G401 (cell line): ENCODE results near the gene IGHMBP2. TPM values are rescaled to one million over a fixed set of nuclear protein-coding genes. Genes with fewer than 3 reads are reported as not detected.
"Not testable (repeated sequence)": the region's sequence is repeated elsewhere in the genome, so short reads cannot be mapped to it uniquely, and the experiment has no call there.

Experiments
- DNase-seq: peaks from one replicate; pipeline ENCODE4 v3.0.0-alpha.2; 2015; ENCODE audit warnings: low spot score
- in situ Hi-C: cut with HindIII; loops from 2 replicates; pipeline ENCODE4 v1.10.0; 2016; ENCODE audit warnings: low sequenced_read_pairs, mixed read lengths
- total RNA-seq: library from RNA; depleted of rRNA; stranded (reverse); fragments of >200 nt; shearing (Covaris generic); gene quantifications from 2 replicates; pipeline ENCODE4 v1.2.3, GENCODE V29; 2014; rRNA removed

IGHMBP2 gene
- total RNA-seq, result 19.1 and 21.3 TPM in 2 replicates

GRCh38 chr11:68903288-68904247 lies at the start of gene IGHMBP2, which contains the start of gene MRPL21:
Gene IGHMBP2, plus strand, starts transcription at chr11:68903891. Its CDS starts 62 bp downstream, at chr11:68903953.
Gene MRPL21, minus strand, starts transcription at chr11:68903832. Its CDS starts 22 bp downstream, at chr11:68903810.
- DNase-seq, result peak; percentile 85
- in situ Hi-C loops, result no loop called here

- no peak for DNase-seq
Observed at GRCh38 chr11:68854273-68854958, 49.3 kb upstream of the IGHMBP2 start.

DNA sequence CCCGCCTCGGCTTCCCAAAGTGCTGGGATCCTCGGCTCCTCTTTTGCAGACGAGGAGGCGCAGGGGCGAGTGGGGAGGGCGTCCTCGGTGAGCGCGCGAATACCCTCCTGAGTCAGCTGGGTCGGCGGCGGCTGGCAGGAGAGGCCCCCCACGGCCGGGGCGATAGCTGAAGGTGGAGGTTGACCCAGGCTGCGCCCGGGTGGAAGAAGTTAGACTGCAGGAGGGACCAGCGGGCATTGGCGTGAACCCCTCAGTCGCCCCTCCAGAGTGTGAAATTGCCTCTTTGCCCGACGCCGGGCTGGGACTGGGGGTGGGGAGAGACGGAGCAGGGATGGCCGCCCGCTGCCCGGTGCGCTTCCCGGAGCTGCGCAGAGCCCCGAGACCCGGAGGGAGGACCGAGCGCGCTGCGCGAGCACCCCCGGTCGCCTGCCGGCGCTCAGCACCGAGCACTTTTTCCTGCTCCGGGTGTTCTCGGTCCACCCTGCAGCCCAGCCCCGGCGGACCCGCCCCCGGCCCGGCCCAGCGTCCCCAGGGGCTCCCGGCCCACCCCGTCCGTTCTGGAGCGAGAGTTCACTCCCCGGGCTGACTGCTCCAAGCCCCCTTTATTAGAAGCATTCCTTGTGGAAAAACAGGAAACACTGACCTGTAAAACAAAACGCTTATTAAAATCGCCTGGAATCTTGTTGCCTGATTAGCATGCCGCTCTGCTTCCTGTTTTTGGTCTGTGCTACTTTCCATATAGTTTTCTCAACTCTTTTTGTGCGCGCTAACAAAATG lies 48.3 kb upstream of the IGHMBP2 start:
- no peak for DNase-seq
- in situ Hi-C loops, result no loop called here

More at GRCh38 chr11:68854273-68854958, 49.3 kb upstream of the IGHMBP2 start:
- in situ Hi-C loops, result loop anchor here (5.0 kb wide), 1 partner anchor 62 kb away; no protein-coding TSS in a partner anchor

DNA sequence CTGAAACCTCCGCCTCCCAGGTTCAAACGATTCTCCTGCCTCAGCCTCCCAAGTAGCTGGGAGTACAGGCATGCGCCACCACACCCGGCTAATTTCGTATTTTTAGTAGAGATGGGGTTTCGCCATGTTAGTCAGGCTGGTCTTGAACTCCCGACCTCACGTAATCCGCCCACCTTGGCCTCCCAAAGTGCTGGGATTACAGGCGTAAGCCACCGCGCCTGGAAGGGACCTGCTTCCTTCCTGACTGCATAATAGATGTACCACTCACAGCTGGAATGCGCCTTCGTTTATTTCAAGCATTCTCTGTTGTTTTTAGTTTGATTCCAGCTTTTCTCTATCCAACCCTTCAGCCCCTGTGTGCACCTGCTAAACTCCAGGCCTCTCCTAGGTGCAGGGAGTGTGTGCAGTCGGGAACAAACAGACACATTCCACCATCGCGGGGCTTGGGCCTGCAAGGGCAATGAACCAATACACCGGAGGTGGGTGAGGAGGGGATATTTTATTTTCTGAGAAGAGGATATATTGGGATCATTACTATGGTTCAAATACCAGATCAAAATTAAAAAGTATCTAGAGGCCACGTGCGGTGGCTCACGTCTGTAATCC lies 47.2 kb upstream of the IGHMBP2 start:
- in situ Hi-C loops, DNase-seq: not testable (repeated sequence)

DNA sequence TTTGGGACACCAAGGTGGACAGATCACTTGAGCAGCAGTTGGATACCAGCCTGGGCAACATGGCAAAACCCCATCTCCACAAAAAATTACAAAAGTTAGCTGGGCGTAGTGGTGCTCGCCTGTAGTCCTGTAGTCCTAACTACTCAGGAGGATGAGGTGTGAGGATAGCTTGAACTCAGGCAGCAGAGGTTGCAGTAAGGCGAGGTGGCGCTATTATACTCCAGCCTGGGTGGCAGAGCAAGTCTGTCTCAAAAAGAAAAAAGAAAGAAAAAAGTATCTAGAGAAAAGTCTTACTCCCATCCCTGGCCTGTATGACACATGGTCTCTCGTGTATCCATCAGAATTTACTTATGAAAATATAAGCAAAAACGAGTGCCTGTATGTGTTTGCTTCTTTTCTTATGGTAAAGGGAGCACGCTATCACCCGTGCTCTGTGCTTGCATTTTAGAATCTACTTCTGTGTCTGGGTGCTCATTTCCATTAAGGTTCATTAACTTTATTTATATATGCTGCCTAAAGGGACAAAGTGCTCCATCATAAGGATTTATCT lies 46.6 kb upstream of the IGHMBP2 start:
- DNase-seq, result no peak
- in situ Hi-C loops, result no loop called here

- in situ Hi-C loops, result no loop called here
- no peak for DNase-seq
Observed at GRCh38 chr11:68859123-68859522, 44.6 kb upstream of the IGHMBP2 start.

- in situ Hi-C loops, result no loop called here
Observed at GRCh38 chr11:68862421-68862820, 41.3 kb upstream of the IGHMBP2 start.

DNA sequence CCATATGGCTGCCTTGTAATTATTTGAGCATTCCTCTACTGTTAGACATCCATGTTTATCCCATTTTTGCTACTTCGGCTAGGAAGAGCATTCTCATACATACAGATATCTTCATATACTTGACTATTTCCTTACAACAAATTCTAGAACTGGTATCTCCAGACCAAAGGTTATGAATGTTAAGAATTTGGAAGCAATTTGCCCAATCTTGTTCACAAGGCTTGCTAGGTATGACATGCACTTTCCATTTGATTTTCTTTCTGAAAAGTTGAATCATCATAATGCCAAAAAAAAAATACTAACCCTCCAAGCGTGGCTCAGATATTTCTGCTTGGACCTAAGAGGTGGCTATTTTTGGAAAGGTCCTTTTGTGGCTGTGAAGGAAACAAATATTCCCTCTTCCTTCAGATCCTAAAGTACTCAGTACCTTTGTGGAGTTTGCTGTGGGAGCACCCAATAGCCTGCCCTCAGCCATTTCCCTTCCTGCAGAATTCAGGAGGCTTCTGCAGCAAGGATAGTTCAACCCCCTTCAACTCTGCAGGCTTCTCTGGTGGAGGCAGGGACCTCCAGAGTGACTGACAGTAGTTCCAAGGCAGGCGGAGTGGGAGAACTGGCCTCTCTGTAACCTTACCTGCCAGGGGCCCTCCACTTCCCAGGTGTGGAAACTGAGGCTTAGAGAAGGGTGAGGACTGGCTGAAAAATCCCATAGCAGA lies 40.0 kb upstream of the IGHMBP2 start:
- in situ Hi-C loops, result no loop called here
- no peak for DNase-seq

More at GRCh38 chr11:68862421-68862820, 41.3 kb upstream of the IGHMBP2 start:
- no peak for DNase-seq

GRCh38 chr11:68865241-68865640 lies 38.5 kb upstream of the IGHMBP2 start:
- in situ Hi-C loops, result no loop called here
- DNase-seq, result no peak

- DNase-seq, result no peak
- in situ Hi-C loops, result no loop called here
Observed at GRCh38 chr11:68867066-68867465, 36.6 kb upstream of the IGHMBP2 start.

- in situ Hi-C loops, result no loop called here
- DNase-seq, result no peak
Observed at GRCh38 chr11:68868221-68868835, 35.4 kb upstream of the IGHMBP2 start.

- no peak for DNase-seq
- in situ Hi-C loops, result no loop called here
Observed at GRCh38 chr11:68870470-68870869, 33.2 kb upstream of the IGHMBP2 start.

DNA sequence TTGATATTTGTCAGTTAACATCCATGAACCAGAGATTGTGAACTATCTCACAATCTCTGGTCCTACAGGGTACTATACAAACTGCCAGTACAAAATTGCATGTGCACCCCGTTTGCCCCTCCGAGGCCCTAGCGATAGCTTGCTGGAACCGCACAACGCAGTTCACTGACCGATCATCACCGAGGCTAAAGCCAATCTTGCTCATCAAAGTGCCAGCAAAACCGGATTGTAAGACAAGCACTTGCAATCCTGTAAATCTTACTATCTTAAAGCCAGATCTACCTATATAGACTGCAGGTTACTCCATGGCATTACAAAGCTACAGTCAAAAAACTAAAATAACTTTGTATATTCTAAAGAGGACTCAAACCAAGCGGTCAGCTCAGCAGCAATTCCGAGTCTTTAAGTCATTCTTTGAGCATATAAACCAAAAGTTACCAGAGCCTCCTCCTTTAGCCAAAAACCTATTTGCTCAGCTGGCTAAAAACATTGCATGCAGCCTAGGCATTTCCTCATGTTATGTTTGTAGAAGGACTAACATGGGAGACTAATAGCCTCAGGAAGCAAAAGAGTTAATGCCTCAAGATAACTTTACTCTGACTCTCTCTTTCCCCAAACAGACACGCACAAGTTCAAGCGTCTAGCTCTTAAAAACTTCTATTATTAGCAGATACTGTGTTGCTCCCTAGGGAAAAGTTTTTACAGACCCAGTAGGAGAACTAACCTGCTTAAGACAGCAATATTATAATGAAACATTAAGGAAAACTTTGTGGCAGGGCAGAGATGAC lies 31.3 kb upstream of the IGHMBP2 start:
- in situ Hi-C loops, result no loop called here
- DNase-seq, result no peak

DNA sequence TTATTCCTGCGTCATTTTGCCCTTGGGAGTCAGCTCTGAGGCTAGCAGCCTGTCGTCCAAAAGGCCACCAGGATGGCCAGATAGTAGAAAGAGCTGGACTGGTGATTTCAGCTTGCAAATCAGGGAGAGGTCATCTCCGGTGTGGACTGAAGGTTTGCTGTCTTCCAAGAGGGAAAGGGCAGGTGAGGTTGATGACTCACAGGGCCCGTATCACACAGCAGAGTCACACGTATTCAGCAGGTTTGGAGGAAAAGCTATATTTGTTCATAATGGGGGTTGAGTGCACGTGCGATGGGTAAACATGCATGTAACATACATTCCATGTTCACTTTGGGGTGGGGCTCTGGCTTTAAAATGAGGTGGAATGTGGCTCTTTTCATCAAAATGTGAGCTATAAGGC lies 25.7 kb upstream of the IGHMBP2 start:
- no peak for DNase-seq
- in situ Hi-C loops, result no loop called here

DNA sequence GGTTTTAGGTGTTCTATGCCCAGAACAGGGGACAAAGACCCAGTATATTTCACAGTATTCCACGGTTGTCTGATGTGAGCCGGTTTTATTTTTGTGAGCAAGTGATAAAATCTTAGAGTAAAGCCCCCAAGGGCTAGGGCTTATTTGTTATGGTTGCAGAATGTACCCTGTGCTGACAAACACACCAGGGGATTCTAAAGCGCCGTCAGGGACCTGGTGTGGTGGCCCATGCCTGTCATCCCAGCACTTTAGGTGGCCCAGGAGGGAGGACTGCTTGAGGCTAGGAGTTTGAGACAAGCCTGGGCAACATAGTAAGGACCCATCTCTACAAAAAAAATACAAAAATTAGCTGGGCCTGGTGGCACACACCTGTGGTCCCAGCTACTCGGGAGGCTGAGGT lies 22.8 kb upstream of the IGHMBP2 start:
- in situ Hi-C loops, result no loop called here
- DNase-seq, result no peak

DNA sequence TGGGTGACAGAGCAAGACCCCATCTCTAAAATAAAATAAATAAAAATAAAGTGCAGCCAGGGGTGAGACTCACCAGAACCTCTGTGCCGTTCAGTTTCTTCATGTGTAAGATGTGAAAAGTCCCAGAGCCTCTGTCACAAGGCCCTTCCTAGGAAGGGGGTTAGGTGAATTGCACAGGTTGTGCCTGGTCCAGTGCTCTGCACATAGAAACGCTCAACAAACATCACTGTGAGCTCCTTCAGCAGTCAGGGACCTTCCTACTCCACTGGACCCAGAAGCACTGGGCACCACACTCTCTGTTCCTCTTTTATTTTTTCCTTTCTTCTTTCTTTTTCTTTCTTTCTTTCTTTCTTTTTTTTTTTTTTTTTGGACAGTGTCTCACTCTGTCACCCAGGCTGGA lies 22.4 kb upstream of the IGHMBP2 start:
- no peak for DNase-seq
- in situ Hi-C loops, result no loop called here

- in situ Hi-C loops, result no loop called here
- DNase-seq, result no peak
Observed at GRCh38 chr11:68882391-68882790, 21.3 kb upstream of the IGHMBP2 start.
